HL-60/S4 treated with retinoic acid at 250 ng/mL for 4 days and 3 days (cell line): ENCODE measurements around the gene CUBN.

Experiments used
- in situ Hi-C: fragments of 300-500 bp; cut with MboI; formaldehyde crosslinking; loops from 2 replicates; pipeline ENCODE4 v1.7.0; 2022; ENCODE audit warnings: low sequenced_read_pairs

Gene CUBN

GRCh38 chr10:16931930-16932329 lies 197.7 kb downstream of the CUBN start:
- in situ Hi-C loops, result no loop called here

DNA sequence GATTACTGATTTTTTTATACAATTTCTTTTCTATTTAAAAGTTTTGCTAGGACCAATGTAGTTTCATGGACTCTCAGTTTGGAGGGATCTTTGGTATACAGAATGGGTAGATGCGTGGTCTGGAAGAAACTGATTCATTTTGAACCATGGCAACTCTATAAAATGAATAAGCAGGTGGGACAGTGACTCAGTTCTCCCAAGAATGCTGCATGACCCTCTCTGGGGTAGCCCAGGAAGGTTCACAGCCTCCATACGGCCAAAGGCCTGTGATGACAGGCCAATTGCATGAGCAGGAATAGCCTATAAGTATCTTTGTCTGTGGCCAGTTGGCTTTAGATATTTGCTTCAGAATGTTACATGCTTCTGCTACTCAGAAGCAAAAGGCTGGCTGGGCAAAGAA lies 199.1 kb downstream of the CUBN start:
- in situ Hi-C loops, result no loop called here

- in situ Hi-C loops, result no loop called here
These were observed 200.5 kb downstream of the CUBN start for GRCh38 chr10:16929069-16929468.

DNA sequence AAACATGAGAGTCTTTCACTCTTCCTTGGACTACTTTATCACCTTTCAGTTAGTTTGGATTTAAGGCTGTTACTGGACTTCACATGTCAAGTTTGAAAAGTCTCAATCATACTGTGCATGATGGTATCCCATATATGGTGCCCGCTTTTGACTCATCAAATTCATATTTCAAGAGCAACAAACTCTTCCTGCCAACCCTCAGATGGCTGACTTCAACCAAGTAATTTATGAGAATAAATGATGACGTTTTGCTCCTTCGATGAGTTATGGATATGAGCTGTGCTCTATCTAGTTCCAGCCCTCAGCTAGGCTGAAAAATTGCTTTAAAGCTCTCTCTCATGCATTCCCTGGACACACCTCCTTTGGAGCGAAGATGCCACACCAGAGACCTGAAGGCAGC lies 202.1 kb downstream of the CUBN start:
- in situ Hi-C loops, result no loop called here

- in situ Hi-C loops, result no loop called here
These were observed 205.9 kb downstream of the CUBN start for GRCh38 chr10:16923726-16924125.

DNA sequence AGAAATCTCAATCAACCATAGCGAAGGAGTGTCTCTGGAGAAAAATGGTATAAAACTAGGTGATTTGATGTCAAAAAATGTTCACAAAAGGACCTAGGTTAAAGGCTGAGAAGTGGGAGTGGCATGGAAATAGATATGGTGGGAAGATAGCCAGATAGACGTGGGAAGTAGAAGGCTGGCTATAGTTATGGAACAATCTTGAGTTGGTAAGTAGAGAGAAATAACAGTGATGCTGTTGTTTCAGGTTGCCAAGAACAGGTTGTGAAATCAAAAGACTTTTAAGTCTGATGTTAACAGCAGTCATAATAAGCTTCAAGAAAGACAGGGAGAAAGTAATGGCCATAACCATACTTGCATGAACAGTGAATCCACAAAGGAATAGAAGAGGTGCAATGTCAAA lies 206.3 kb downstream of the CUBN start:
- in situ Hi-C loops, result no loop called here

- in situ Hi-C loops, result no loop called here
These were observed 210.3 kb downstream of the CUBN start for GRCh38 chr10:16919121-16919982.

GRCh38 chr10:16916496-16916895 lies 213.1 kb downstream of the CUBN start:
- in situ Hi-C loops, result no loop called here

- in situ Hi-C loops, result no loop called here
These were observed 214.3 kb downstream of the CUBN start for GRCh38 chr10:16915300-16915699.

DNA sequence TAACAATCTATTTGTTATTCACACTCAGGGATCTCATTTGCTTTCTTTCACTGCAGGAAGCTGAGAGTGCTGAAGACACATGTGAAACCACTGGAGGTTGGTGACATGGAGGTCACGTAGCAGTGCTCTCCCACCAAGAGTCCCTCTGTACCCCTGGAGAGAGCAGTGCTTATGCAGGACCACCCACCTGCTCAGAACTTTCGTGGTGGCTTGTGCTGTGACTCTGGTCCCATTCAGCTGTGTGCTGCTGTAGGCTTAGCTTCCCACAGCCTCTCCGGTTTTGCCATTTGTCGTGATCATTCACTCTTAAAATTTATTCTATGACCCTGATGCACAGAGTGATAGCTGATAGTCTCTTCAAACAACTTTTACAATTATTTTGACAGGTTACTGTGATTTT lies 216.3 kb downstream of the CUBN start:
- in situ Hi-C loops, result no loop called here

DNA sequence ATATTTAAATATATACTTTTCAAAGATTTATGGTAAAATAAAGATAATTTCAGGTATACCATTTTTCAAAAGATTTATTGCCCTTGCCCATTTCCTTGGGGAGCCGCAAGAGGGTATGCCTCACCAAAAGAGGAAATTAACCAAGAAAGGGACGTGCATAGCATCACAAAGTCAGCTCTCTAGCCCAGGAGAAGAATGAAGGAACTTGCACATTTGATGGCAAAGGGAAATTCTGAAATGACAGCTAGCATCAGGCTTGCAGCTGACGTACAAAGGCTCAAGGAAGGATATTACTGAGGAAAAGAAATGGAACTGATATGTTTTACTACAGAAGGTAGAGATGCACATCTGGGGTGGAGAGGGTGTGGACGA lies 218.8 kb downstream of the CUBN start:
- in situ Hi-C loops, result no loop called here

- in situ Hi-C loops, result no loop called here
These were observed 219.4 kb downstream of the CUBN start for GRCh38 chr10:16909961-16910792.

DNA sequence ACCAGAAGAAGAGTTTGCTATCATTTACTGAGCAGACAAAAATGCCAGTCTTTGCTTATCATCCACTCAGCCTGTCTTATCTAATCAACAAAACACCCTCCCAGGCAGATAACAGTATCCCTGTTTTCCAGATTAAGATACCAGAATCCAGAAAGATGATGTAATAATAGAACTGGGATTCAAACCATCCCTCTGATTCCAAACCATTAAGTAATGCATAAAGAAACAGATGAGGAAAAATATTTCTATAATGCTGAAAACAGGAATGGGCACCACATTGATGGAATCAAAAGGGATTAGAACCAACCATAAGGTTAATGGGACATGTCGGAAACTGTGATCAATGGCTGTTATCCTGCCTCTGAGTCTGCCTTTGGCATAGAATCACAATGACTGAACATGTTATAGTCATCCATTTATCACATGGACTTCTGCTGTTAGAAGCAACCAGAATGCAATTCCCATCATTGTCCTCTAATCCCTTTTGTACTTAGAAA lies 220.3 kb downstream of the CUBN start:
- in situ Hi-C loops, result no loop called here

GRCh38 chr10:16907687-16908086 lies 221.9 kb downstream of the CUBN start:
- in situ Hi-C loops, result no loop called here

DNA sequence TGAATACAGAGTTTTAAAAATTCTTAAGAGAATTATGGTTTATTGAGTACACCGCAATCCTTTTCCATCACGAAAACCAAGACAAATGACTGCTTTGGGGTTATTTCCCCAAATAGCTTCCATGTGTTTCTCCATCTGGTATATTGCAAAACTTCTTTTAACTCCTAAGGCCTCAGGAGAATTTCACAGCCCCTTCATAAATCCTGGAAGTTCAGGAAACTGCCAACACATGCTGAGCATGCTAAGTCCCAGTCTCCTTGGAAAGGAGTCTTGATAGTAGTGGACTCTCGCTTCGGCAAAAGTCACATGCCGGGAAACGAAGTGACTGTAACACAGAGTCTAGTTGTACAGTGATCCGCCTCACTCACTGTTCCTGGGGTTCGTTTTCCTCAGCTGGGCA lies 224.3 kb downstream of the CUBN start:
- in situ Hi-C loops, result no loop called here

DNA sequence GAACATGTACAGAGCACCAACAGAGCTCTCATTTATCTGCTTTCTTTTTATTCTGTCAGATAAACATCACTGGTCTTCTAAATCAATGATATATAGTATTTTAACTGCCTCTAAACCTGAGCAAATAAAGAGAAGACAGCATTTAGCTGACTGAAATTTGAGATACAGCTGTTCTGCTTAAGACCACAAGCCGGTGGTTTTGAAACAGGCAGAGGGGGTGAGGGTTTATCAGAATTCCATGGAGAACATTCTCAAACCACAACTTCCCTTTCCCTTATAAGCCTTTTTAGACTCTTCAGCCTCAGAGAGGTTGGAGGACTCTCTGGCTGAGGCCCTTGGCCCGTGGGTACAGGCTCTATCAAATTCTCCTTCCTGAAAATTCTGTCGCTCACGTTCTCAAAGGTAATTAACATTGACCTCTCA lies 225.0 kb downstream of the CUBN start:
- in situ Hi-C loops, result no loop called here

- in situ Hi-C loops, result no loop called here
These were observed 225.6 kb downstream of the CUBN start for GRCh38 chr10:16904049-16904448.

DNA sequence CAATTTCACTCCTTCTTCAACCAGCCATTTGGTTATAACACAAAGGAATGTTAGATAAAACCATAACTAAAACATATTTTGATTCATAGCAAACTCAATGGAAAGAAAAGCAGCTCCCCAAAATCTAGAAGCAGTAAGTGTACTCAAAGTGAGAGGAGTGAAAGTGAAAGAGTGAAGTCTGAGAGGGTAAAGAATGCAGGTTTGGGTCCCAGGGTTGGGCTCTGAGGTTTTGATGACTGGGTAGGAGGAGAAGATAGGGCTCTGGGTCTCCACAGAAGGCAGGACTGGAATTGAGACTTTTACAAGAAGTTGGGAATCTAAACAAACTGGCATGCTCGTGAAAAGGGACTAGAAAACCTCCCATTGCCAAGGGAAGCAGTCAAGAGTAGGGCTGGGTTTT lies 227.0 kb downstream of the CUBN start:
- in situ Hi-C loops, result no loop called here

GRCh38 chr10:16901106-16901505 lies 228.5 kb downstream of the CUBN start:
- in situ Hi-C loops, result no loop called here

- in situ Hi-C loops, result no loop called here
These were observed 232.6 kb downstream of the CUBN start for GRCh38 chr10:16896993-16897392.

- in situ Hi-C loops, result no loop called here
These were observed 234.8 kb downstream of the CUBN start for GRCh38 chr10:16894821-16895220.

DNA sequence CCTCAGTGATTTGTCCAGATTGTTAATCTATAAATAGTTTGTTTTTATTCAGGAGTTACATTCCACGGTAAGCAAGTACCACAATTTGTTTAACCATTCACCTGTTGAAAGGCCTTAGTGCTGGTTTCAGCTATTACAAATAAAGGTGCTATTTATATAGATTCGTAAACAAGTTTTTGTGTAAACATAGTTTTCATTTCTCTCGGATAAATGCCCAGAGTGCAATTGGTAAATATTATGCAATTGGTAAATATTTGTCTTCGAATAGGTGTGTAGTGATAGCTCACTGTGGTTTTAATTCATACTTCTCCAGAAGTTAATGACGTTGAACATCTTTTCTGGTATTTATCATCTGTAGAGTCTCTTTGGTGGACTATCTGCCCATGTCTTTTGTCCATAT lies 235.9 kb downstream of the CUBN start:
- in situ Hi-C loops, result no loop called here
